ENCODE measurements around the gene HIPK2. TPM values are rescaled to one million over a fixed set of nuclear protein-coding genes. Genes with fewer than 3 reads are reported as not detected.

HIPK2 gene
- total and polyA plus RNA-seq, 2 experiments from 2014 or later: 7.3 to 16.9 TPM

DNA sequence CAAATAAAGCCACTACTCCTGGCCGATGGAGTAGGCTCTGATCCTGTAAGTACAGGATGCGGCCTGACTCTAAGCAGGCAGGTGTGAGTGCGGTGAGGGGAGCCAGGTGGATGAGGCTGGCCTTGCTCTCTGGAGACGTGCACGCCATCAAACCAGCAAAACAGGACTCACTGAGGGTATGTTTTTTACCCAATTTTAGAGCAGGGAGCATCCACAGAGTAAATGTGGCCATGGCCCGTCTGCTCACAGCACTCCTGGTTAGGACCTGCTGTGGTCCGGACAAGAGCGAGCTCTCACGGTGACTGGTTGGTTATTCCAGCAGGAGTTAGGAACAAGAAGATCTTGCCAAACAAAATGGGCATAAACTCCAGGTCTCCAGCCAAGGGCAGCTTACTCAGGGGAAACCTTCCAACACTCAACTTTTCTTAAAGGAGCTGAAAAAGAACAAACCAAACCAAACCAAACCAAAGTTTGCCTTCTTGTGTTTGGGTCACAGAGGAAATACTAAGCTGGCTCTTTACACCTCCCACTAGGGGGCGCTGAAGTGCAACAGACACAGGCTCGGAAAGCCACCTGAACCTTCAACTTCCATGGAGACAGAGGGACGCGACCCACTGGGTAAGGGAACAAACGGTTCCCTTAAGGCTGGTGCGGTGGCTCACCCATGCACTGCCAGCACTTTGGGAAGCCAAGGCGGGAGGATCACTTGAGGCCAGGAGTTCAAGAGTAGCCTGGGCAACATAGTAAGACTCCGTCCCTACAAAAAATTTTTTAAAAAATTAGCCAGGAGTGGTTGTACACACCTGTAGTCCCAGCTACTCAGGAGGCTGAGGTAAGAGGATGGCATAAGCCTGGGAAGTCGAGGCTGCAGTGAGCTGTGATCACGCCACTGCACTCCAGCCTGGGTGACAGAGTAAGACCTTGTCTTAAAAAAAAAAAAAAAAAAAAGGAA is 131.9 kb downstream of the HIPK2 start:
- H3K27me3 ChIP-seq (ENCODE audit: insufficient read depth): no peaks in the 10 kb centered on the region
- peak; percentile 97 for DNase-seq (ENCODE audit: low spot score)
- H3K4me1 Mint-ChIP-seq: peaks cover 34% of the 10 kb centered on the region
- no peaks in the 10 kb centered on the region for H3K79me2 ChIP-seq (replicated peaks; ENCODE audit: insufficient read depth)
- peaks cover 13% of the 10 kb centered on the region for H3K27me3 Mint-ChIP-seq (ENCODE audit: insufficient read depth, low read depth, poor library complexity)
- H3K36me3 ChIP-seq (ENCODE audit: insufficient read depth): no peaks in the 10 kb centered on the region
- no peak overlapping the region for H3K4me2 ChIP-seq
- no peak overlapping the region for H3K4me3 Mint-ChIP-seq
- no peaks in the 10 kb centered on the region for H3K9me3 Mint-ChIP-seq
- TF ChIP-seq, protein P1, sequence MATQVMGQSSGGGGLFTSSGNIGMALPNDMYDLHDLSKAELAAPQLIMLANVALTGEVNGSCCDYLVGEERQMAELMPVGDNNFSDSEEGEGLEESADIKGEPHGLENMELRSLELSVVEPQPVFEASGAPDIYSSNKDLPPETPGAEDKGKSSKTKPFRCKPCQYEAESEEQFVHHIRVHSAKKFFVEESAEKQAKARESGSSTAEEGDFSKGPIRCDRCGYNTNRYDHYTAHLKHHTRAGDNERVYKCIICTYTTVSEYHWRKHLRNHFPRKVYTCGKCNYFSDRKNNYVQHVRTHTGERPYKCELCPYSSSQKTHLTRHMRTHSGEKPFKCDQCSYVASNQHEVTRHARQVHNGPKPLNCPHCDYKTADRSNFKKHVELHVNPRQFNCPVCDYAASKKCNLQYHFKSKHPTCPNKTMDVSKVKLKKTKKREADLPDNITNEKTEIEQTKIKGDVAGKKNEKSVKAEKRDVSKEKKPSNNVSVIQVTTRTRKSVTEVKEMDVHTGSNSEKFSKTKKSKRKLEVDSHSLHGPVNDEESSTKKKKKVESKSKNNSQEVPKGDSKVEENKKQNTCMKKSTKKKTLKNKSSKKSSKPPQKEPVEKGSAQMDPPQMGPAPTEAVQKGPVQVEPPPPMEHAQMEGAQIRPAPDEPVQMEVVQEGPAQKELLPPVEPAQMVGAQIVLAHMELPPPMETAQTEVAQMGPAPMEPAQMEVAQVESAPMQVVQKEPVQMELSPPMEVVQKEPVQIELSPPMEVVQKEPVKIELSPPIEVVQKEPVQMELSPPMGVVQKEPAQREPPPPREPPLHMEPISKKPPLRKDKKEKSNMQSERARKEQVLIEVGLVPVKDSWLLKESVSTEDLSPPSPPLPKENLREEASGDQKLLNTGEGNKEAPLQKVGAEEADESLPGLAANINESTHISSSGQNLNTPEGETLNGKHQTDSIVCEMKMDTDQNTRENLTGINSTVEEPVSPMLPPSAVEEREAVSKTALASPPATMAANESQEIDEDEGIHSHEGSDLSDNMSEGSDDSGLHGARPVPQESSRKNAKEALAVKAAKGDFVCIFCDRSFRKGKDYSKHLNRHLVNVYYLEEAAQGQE (IDR thresholded peaks at IDR 0.05; ENCODE audit: unreplicated experiment): no peak
- TF ChIP-seq, protein P2, sequence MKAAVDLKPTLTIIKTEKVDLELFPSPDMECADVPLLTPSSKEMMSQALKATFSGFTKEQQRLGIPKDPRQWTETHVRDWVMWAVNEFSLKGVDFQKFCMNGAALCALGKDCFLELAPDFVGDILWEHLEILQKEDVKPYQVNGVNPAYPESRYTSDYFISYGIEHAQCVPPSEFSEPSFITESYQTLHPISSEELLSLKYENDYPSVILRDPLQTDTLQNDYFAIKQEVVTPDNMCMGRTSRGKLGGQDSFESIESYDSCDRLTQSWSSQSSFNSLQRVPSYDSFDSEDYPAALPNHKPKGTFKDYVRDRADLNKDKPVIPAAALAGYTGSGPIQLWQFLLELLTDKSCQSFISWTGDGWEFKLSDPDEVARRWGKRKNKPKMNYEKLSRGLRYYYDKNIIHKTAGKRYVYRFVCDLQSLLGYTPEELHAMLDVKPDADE (IDR thresholded peaks at IDR 0.05): no peak
- TF ChIP-seq ZNF331 (CRISPR knock-in tag; IDR thresholded peaks at IDR 0.05; ENCODE audit: low read depth) (no peak), STAT1 (IDR thresholded peaks at IDR 0.05; ENCODE audit: unreplicated experiment) (no peak), ZNF114 (CRISPR knock-in tag; IDR thresholded peaks at IDR 0.05) (no peak), EZH2phosphoT487 (IDR thresholded peaks at IDR 0.05; ENCODE audit: unreplicated experiment) (no peak)
- TF ChIP-seq, protein P3, sequence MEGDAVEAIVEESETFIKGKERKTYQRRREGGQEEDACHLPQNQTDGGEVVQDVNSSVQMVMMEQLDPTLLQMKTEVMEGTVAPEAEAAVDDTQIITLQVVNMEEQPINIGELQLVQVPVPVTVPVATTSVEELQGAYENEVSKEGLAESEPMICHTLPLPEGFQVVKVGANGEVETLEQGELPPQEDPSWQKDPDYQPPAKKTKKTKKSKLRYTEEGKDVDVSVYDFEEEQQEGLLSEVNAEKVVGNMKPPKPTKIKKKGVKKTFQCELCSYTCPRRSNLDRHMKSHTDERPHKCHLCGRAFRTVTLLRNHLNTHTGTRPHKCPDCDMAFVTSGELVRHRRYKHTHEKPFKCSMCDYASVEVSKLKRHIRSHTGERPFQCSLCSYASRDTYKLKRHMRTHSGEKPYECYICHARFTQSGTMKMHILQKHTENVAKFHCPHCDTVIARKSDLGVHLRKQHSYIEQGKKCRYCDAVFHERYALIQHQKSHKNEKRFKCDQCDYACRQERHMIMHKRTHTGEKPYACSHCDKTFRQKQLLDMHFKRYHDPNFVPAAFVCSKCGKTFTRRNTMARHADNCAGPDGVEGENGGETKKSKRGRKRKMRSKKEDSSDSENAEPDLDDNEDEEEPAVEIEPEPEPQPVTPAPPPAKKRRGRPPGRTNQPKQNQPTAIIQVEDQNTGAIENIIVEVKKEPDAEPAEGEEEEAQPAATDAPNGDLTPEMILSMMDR (conservative IDR thresholded peaks at IDR 0.05; ENCODE audit: low read depth in 2 of 2): peak; percentile 93 to 98
- ATAC-seq: peak; percentile 81
- H3F3A ChIP-seq (replicated peaks; ENCODE audit: low read depth): no peaks in the 10 kb centered on the region
- H3K4me1 ChIP-seq (ENCODE audit: insufficient read depth): peaks cover 24% of the 10 kb centered on the region
- no peak overlapping the region for H3K27ac Mint-ChIP-seq
- H3K4me3 ChIP-seq: no peak overlapping the region
- H3K27ac ChIP-seq (ENCODE audit: low read depth): no peak overlapping the region
- no peaks in the 10 kb centered on the region for H3K36me3 Mint-ChIP-seq (ENCODE audit: low read depth)
- no peaks in the 10 kb centered on the region; the same call in 1 of the 2 replicates for H4K20me1 ChIP-seq (replicated peaks; ENCODE audit: insufficient read depth)
- H2AFZ ChIP-seq: no peak overlapping the region
- H3K9me2 ChIP-seq (ENCODE audit: insufficient read depth): no peaks in the 10 kb centered on the region

Measured in GM23338 (cell line).